ENCODE data around the gene TMEM208.

TMEM208 gene

GRCh38 chr16:67226804-67227566, at the start of gene TMEM208:
TMEM208 (plus strand) TSS chr16:67227130; CDS start chr16:67227219, 89 bp downstream.
- peak; percentile 99 for DNase-seq

DNA sequence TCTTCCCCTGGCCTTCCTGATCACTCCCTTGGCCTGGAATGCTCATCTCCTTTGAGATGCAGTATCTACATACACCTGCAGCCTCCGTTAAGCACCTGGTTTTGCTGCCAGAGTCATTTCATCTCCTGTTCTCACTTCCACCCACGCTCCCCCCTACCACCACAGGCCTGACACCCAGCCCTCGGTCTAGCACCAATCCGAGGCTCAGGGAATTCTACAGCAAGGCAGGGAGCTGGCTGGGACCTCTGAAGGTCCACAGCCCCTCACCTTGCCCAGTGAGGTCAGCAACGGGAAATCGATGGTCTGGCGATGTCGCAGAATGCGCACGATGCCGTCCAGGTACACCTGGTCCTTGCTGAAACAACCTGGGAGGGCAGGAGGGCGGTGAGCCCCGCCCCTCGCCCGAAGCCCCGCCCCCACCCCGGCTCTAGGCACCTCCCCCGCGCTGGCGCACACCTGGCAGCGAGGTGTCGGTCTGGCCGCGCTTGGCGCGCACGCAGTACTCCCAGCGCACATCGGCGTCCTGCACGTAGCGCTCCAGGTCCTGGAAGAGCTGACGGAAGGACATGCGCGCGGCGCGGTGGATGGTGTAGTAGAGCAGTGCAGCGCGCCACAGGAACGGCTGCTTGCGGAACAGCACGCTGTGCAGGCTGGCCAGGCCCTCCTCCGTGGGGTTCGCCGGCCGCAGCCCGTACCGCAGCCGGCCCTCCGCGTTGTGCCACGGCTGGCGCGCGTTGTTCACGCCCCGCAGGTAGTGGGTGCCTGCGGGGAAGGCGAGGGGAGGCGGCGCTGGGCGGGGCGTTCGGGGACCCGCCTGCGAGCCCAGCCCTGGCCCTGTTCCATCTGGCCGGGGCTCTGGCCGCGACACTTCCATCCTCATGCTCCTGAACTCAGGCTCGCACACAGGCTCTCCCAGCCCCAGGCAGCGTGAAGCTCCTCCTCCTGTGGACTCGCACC, 48.9 kb upstream of the TMEM208 start:
- peak; percentile 53 for DNase-seq
- peak; percentile 50 for ATAC-seq

More at GRCh38 chr16:67226804-67227566, at the start of gene TMEM208:
- ATAC-seq = peak; percentile 95

GRCh38 chr16:67179421-67180080, 47.4 kb upstream of the TMEM208 start:
- no peak for DNase-seq
- no peak for ATAC-seq

GRCh38 chr16:67180166-67180565, 46.8 kb upstream of the TMEM208 start:
- DNase-seq (no peak), ATAC-seq (no peak)

GRCh38 chr16:67181346-67181745, 45.6 kb upstream of the TMEM208 start:
- no peak for DNase-seq

DNA sequence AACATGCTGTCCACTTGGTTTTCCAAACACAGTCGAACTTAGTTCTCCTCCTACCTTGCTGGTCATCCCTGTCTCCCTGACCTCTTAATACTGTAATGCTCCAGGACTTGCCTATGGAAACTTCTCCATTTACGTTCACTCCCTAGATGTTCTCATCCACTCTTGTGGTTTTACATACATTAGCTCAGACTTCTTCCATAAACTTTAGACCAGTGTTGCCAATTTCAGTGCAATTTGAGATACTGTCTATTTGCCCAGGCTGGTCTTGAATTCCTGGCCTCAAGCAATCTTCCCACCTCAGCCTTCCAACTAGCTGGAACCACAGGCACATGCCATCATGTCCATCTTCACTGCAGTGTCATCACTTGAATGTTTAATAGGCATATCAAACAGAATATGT, 44.6 kb upstream of the TMEM208 start:
- no peak for DNase-seq
- no peak for ATAC-seq

More at GRCh38 chr16:67181346-67181745, 45.6 kb upstream of the TMEM208 start:
- ATAC-seq = no peak

DNA sequence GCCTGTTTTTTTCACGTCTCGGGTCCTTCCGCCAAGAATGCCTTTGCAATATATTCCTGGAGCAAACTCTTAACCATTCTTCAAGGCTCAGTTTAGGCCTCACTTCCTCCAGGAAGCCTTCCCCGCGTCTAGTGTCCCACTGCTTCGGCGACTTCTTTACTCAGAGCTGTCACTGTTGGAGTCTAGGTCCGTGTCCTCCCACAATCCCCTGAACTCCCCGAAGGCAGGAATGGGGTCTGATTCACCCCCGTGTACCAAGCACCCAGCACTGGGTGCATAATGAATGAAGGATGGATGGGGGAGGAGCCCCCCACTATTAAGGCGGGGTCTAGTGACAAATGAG, 43.7 kb upstream of the TMEM208 start:
- DNase-seq (no peak), ATAC-seq (no peak)

DNA sequence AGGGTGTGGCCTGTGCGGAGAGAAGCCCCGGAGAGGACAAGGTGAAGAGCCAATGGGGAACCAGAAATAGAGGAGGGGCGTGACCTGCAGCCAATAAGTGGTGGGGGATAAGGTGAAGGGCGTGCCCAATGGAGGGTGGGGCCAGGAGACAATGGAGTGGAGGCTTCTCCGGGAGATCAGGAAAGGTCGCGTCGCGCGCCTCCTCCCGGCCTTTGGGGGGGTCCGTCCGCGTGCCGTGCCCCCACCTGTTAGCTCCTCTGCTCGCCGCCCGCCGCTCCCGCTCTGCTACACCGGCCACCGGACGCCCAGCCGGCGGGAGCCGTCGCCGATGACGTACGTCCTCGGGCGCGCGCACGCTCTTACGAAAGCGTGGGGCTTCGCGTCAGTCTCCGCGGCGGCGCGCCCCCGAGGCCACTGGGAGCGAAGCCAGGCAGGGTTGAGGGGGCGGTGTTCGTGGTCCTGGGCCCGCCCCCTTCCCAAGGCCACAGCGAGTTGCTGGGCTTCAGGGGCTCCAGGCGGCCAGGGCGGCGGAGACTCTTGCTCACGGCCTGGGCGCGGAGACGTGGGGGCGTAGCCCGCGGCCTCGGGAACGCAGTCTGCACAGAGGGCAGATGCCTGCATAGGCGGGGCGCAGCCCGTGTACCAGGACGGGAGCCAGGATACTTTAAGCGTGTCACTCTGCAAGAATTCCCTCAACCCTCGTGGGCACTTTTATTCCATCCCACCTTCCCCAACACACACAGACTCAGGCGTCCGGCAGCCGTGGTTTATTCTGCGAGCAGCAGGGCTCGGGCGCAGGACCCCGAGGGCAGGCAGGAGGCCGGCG, 43.1 kb upstream of the TMEM208 start, which contains the start of gene MATCAP1:
MATCAP1 (minus strand) TSS at position 337 of the 826 bp plus-strand sequence. CDS start 3,353 bp downstream, outside the sequence.
- DNase-seq (peak; percentile 93), ATAC-seq (peak; percentile 96)

DNA sequence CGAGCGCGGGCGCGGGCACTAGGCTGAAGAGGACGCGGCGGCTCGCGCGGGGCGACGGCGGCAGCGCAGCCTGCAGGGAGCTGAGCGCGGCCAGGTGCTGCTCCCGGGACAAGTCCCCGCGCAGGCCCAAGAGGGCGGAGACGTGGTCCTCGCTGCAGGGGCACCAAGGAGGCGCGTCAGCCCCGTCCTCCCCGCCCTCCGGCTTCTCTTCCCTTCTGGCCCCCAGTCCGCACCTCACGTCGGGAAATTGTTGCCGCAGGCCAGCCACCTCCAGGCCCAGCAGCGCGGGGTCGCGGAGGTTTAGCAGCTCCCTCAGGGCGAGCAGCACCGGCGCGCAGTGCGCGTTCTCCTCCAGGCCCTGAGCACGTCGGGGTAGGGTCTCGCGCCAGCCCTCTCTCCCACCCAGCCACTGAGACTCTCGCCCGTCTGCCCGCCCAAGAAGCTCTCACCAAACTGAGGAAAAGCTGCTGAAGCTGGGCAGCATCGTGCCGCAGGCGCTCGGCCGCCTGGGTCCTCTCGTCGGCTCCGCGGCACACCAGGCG, 42.4 kb upstream of the TMEM208 start:
- ATAC-seq = no peak
- peak; percentile 39 for DNase-seq

GRCh38 chr16:67184995-67185650, 41.8 kb upstream of the TMEM208 start:
- peak; percentile 93 for DNase-seq
- ATAC-seq = peak; percentile 42

- ATAC-seq (no peak), DNase-seq (no peak)
These were observed 41.2 kb upstream of the TMEM208 start for GRCh38 chr16:67185651-67186134.

- DNase-seq = no peak
- no peak for ATAC-seq
These were observed 40.4 kb upstream of the TMEM208 start for GRCh38 chr16:67186550-67186950.

GRCh38 chr16:67187175-67187890, 39.6 kb upstream of the TMEM208 start:
- DNase-seq (no peak), ATAC-seq (no peak)

- ATAC-seq = no peak
- no peak for DNase-seq
These were observed 38.6 kb upstream of the TMEM208 start for GRCh38 chr16:67188323-67188722.

- no peak for DNase-seq
- no peak for ATAC-seq
These were observed 38.1 kb upstream of the TMEM208 start for GRCh38 chr16:67188798-67189197.

DNA sequence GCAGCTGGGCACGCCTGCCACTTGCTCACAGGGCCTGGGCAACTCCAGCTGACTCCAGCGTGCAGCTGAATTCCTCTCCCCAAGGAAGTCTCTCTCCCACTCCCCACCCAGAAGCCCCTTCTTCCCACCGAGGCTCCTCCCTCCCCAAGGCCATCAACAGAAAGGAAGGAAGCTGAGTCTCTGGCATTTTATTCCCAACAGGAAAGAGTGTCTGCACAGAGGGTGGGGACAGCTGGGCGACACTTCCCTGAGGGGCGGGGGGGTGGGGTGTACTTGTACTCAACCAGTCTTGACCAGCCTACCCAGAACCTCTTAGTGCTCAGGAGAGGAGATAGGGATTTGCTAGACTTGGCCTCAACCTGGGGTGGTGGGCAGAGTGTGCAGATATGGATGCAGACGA, 36.9 kb upstream of the TMEM208 start, which contains the start of gene EXOC3L1:
EXOC3L1 (minus strand) TSS at position 96 of the 400 bp plus-strand sequence. CDS start 460 bp downstream, outside the sequence.
- ATAC-seq (no peak), DNase-seq (no peak)

GRCh38 chr16:67190448-67191399, 36.2 kb upstream of the TMEM208 start:
- no peak for DNase-seq

GRCh38 chr16:67191411-67191994, 35.4 kb upstream of the TMEM208 start:
- ATAC-seq = no peak
- no peak for DNase-seq

More at GRCh38 chr16:67190448-67191399, 36.2 kb upstream of the TMEM208 start:
- no peak for ATAC-seq
